Cardiac muscle cell (in vitro differentiated cells and primary cell): Measurements from ENCODE around the gene RUNX3. TPM values are rescaled to one million over a fixed set of nuclear protein-coding genes. Genes with fewer than 3 reads are reported as not detected.

Source experiments
- DNase-seq, 2 donors: peaks; one replicate each; pipeline versions ENCODE4 v3.0.0 to v3.0.0-alpha.2; 2010 to 2017; ENCODE audit warnings: low read depth in 1 of 2, low spot score in 1 of 2
- H3K27ac ChIP-seq: fragments of 200-600 bp; sonication (generic); 2 replicates; pipeline ENCODE4 v1.5.1; 2016
- H3K27me3 ChIP-seq: fragments of 200-600 bp; sonication (generic); 2 replicates; pipeline ENCODE4 v1.6.0; 2016; ENCODE audit warnings: control low read depth
- H3K36me3 ChIP-seq: fragments of 200-600 bp; sonication (generic); 2 replicates; pipeline ENCODE4 v1.5.1; 2016; ENCODE audit warnings: control low read depth
- H3K4me1 ChIP-seq: fragments of 200-600 bp; sonication (generic); 2 replicates; pipeline ENCODE4 v1.8.1; 2017; ENCODE audit warnings: low read depth, mild to moderate bottlenecking, mixed run types
- H3K4me3 ChIP-seq: fragments of 200-600 bp; sonication (generic); 2 replicates; pipeline ENCODE4 v1.5.1; 2016; ENCODE audit warnings: mild to moderate bottlenecking
- H3K9me3 ChIP-seq: fragments of 200-600 bp; sonication (generic); 2 replicates; pipeline ENCODE4 v1.5.1; 2017; ENCODE audit warnings: low read depth, mild to moderate bottlenecking, control low read depth
- CTCF ChIP-seq: IDR thresholded peaks from 2 replicates; pipeline ENCODE4 v1.5.1; 2012; ENCODE audit warnings: low read depth, mild to moderate bottlenecking, low read length
- polyA plus RNA-seq: library from polyadenylated mRNA; unstranded; fragments of >200 nt; fragmentation: Nextera tagmentation; extraction: Ambion mirVana; gene quantifications from 2 replicates; pipeline ENCODE4 v1.2.1, GENCODE V29; 2016
- total RNA-seq: library from RNA; depleted of rRNA; stranded (reverse); fragments of >200 nt; gene quantifications from 2 replicates; pipeline ENCODE4 v1.2.3, GENCODE V29; 2016

RUNX3 gene
- total and polyA plus RNA-seq, 2 experiments from 2014 or later: not detected

GRCh38 chr1:24875991-24876506 lies 54.0 kb downstream of the RUNX3 start:
- Histone ChIP-seq H3K4me1 (no peaks in the 10 kb centered on the region), H3K9me3 (no peaks in the 10 kb centered on the region), H3K27me3 (no peaks in the 10 kb centered on the region), H3K27ac (no peak overlapping the region), H3K36me3 (no peaks in the 10 kb centered on the region), H3K4me3 (no peak overlapping the region)
- TF ChIP-seq CTCF: no peak
- no peak for DNase-seq

- Histone ChIP-seq H3K4me1 (no peaks in the 10 kb centered on the region), H3K36me3 (no peaks in the 10 kb centered on the region), H3K9me3 (no peaks in the 10 kb centered on the region), H3K27me3 (no peaks in the 10 kb centered on the region), H3K4me3 (no peak overlapping the region), H3K27ac (no peak overlapping the region)
- no peak for DNase-seq
- no peak for TF ChIP-seq CTCF
These were observed 54.8 kb downstream of the RUNX3 start for GRCh38 chr1:24875257-24875656.

- no peak overlapping the region for H3K4me3 ChIP-seq
- no peaks in the 10 kb centered on the region for H3K4me1 ChIP-seq
- H3K36me3 ChIP-seq: no peaks in the 10 kb centered on the region
- no peak for DNase-seq
- H3K9me3 ChIP-seq: no peaks in the 10 kb centered on the region
- H3K27me3 ChIP-seq: no peaks in the 10 kb centered on the region
- TF ChIP-seq CTCF: no peak
- no peak overlapping the region for H3K27ac ChIP-seq
These were observed 55.4 kb downstream of the RUNX3 start for GRCh38 chr1:24874611-24875234.

GRCh38 chr1:24874056-24874455 lies 56.0 kb downstream of the RUNX3 start:
- Histone ChIP-seq H3K9me3 (no peaks in the 10 kb centered on the region), H3K4me1 (no peaks in the 10 kb centered on the region), H3K36me3 (no peaks in the 10 kb centered on the region), H3K27ac (no peak overlapping the region), H3K27me3 (no peaks in the 10 kb centered on the region), H3K4me3 (no peak overlapping the region)
- no peak for DNase-seq
- no peak for TF ChIP-seq CTCF

GRCh38 chr1:24873148-24873547 lies 56.9 kb downstream of the RUNX3 start:
- Histone ChIP-seq H3K27me3 (no peaks in the 10 kb centered on the region), H3K4me3 (no peak overlapping the region), H3K27ac (no peak overlapping the region), H3K9me3 (no peaks in the 10 kb centered on the region), H3K36me3 (no peaks in the 10 kb centered on the region), H3K4me1 (no peaks in the 10 kb centered on the region)
- no peak for TF ChIP-seq CTCF
- no peak for DNase-seq
